Measurements from ENCODE around the gene CYP24A1. TPM values are rescaled to one million over a fixed set of nuclear protein-coding genes. Genes with fewer than 3 reads are reported as not detected.
"Not testable (repeated sequence)": the region's sequence is repeated elsewhere in the genome, so short reads cannot be mapped to it uniquely, and the experiment has no call there.

CYP24A1 gene
- total RNA-seq, 1 donor from 2014 or later, result not detected

DNA sequence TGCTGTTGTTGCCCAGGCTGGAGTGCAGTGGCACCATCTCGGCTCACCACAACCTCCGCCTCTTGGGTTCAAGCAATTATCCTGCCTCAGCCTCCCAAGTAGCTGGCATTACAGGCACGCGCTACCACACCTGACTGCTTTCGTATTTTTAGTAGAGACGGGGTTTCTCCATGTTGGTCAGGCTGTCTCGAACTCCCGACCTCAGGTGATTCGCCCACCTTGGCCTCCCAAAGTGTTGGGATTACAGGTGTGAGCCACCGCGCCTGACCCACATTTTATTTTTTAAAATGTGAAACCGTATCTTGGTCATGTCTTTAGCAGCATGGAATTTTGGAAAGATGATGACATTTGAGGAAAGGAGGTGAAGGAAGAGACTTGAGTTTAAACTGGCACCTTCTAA lies 47.5 kb downstream of the CYP24A1 start:
- peak; percentile 39 for DNase-seq (ENCODE audit: missing footprints)
- intact Hi-C loops (cut with DNase I); ATAC-seq: not testable (repeated sequence)

DNA sequence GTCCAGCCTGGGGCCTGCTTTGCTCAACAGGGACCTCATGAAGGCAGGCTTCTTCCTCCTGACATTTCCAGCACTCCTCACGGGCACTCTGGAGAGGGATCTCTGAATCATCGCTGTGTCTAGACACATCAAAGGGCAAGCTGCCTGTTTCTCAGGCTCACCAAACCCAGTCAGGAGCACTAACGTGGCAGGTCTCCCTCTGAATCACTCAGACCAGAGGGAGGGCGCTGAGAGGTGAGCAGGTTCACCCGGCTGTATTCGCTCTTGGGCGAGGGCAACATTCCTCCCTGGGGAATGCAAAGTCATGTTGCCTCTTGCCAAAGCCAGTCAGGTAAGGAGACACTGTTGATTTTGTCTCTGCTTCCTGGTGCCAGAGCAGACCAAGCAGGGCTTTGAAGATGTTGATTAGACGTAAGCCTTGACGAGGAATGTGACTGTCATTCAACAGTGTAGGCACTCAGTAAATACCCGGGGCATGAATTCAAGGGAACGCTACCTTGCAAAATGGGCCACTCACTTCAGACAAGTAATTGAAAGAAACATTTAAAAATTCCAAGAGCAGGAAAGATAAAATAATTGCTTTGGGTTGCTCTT lies 50.1 kb downstream of the CYP24A1 start:
- DNase-seq (ENCODE audit: missing footprints) (no peak), ATAC-seq (peak; percentile 64)
- intact Hi-C loops (cut with DNase I), result no loop called here

DNA sequence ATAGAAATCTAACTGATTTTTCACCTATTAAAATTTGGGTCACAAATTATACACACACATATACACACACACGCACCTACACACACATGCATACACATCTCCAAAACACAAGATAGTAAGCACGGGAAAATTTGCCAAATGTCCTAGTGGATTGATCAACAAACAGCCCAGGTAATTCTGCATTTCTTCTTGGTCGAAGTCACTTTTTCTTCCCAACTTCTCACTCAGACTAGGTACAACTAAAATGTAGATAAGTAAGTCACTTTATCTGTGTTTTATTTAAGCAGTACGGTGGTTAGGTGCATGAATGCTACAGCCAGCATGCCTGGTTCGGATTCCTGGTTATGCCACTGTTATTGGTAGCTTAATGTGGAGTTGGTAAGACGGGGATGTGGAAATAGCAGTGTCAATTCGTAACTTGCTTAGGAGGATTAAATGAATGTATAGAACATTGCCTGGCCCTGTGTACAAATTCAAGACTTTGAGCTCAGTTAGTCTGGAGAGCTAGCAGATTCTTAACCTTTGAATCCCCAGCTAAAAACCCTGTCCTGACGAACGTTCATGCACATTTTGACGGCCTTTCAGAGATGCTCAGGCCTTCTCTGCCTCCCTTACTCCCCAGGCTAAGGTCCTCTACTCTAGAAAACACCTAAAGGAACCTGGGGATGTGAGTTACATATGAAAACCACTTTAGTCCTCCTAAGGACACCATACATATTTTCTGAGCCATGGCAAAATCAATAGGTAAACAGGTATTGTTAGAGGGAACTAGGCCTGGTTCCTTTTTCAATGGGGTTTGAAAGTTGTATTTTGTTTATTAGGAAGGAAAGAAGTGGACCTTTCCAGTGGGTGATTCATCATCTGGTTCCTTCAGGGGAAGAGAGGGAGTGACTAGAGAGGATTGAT lies 50.9 kb downstream of the CYP24A1 start:
- intact Hi-C loops (cut with DNase I), result no loop called here
- ATAC-seq, result no peak
- no peak for DNase-seq (ENCODE audit: missing footprints)

DNA sequence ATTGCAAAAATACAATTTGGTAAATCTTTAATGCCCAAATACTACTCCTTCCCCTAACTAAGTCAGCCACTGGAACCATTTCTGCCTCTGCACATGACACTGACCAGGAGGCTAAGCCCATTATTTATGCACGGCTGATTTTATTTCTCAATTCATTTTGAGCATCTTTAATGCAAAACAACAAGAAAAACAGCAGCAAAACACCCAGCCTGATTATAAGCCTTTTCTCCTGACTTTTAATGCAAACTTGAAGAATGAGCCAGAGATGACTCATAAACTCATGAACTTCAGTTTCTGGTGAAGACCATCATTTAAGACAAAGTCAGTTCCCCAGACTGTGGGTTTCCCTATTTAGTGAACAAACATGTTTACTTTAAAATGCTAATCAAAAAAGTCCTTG lies 51.6 kb downstream of the CYP24A1 start:
- ATAC-seq (no peak), DNase-seq (ENCODE audit: missing footprints) (no peak)
- intact Hi-C loops (cut with DNase I), result no loop called here

DNA sequence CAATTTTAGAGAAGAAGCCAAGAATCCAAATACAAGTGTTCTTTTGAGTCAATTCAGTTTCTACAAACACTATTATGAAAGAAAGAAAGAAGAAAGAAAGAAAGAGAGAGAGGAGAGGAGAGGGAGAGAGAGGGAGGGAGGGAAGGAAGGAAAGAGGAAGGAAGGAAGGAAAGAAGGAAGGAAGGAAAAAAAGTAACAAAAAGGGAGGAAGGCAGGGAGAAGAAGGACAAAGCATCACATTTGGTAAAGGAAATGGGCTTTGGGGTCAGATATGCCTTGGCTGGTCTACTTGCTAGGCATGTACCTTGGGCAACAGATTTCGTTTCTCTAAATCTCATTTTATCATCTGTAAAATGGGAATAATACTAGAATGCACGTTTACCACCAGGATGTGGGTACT lies 54.0 kb downstream of the CYP24A1 start:
- no peak for DNase-seq (ENCODE audit: missing footprints)
- intact Hi-C loops (cut with DNase I), result no loop called here
- ATAC-seq, result no peak

DNA sequence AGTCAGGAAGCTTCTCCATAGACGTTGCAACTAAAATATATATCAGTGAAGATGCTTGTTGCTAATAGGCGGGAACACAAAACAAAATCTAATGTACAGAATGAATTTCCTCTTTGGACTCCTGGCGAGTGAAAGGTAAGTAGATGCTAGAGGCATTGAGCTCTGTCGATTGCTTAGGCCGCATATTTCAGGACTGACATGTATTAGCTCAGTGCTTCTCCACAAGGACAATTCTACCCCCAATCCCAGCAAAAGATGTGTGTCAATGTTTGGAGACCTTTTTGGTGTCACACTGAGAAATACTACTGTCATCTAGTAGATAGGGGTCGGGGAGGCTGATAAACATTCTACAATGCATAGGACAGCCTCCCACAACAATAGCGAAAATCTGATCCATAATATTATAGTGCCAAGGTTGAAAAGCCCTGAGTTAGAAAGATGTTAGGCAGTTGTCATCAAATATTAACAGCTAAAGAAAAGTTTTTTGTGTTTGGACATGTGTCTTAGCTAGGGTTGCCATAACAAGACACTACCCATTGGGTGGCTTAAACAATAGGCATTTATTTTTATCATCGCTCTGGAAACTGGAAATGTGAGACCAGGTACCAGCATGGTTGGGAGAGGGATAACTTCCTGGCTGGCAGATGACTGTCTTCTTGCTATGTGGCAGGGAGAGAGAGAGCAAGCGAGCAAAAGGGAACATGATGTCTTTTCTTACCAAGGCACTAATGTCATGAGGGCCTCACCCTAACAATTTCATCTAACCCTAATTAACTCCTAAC lies 55.4 kb downstream of the CYP24A1 start:
- ATAC-seq, result no peak
- DNase-seq (ENCODE audit: missing footprints), result no peak
- intact Hi-C loops (cut with DNase I), result no loop called here

DNA sequence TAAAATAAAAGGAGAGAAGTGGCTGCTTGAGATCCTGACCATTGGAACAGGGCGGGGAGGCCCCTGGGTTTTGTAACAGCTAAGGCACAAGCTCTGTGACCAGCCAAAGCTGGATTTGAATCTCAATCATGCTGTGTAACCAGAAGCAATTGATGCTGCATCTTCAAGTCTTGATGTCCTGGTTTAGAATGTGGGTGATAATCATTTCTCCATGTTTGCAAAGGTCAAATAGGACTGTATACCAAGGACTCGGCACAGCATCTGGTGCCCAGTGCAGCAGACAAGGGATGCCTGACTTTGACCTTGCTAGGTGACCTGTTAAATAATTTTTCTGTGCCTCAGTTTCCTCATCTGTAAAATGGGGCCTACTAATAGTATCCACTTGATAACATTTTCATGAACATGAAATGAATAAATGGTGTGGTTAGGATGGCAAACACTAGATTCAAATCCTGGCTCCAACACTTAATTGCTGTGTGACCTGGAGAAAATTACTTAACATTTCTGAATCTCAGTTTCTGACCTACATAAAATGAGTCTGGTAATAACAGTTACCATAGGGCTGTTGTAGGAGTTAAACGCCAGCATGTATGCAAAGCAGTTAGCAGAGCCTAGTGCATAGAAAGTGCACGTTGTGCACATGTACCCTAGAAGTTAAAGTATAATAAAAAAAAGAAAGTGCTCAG lies 57.1 kb downstream of the CYP24A1 start:
- DNase-seq (ENCODE audit: missing footprints) (no peak), ATAC-seq (no peak)
- intact Hi-C loops (cut with DNase I), result no loop called here

DNA sequence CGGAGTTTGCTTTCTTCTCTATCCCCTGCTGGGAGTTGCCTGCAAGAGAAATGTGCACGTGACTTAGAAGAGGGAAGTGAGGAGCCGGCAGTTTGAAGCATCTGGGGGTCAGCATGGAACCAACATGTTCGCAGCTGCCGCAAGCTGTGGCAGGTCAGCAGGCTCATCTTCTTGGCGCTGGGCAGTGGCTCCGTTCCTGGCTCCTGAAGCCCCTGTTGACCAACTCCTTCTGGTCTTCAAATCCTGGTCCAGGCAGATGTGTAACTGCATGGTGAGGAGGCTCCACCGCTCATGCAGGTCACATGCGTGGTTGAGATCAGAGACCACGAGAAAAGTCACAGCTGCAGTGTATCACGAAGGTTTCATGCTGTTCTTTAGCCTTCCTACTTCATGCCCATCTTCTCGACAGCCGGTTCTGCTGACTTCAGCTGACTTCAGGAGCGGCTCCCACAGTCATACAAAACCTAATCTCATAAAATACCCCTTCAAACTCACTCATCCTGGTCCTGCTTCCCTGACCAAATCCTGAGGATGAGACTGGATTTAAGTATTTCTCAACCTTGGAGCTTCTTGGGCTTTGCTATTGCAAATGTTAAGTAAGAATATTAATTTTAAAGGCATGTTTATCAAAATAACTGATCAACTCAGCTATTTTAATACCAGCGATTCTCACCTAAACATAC lies 58.5 kb downstream of the CYP24A1 start:
- intact Hi-C loops (cut with DNase I), result no loop called here
- peak; percentile 58 for DNase-seq (ENCODE audit: missing footprints)
- no peak for ATAC-seq

DNA sequence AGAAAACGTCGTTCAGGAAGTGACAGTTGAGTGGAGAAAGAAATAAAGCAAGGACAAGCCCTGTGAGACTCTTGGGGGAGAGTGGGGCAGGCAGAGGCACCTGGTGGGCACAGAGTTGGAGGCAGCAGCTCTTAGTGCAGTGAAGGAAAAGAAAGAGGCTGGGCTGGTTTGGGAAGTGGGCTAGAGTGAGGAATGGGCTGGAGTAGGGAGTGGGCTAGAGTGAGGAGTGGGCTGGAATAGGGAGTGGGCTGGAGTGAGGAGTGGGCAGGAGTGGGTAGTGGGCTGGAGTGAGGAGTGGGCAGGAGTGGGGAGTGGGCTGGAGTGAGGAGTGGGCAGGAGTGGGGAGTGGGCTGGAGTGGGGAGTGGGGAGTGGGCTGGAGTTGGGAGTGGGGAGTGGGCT lies 59.7 kb downstream of the CYP24A1 start:
- ATAC-seq (no peak), DNase-seq (ENCODE audit: missing footprints) (no peak)
- intact Hi-C loops (cut with DNase I), result no loop called here

DNA sequence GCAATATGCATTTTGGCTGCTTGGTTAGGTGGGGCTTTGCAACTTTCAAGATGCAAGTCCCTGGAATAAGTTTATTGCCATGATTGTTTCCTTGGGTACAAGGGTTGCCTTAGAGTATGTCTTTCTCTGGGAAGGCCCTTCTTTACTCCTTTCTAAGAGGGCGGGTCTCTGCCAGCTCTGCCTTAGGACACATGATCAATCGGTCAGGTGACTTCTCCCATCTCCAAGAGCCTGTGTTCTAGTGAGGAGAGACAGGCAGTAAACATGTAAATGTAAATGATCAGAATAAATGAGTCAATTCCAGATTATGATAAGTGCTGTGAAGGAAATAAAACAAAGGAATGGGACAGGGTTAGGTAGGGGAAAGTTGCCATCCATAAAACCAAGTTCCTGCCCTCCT lies 60.2 kb downstream of the CYP24A1 start:
- intact Hi-C loops (cut with DNase I), result no loop called here
- no peak for DNase-seq (ENCODE audit: missing footprints)
- no peak for ATAC-seq

DNA sequence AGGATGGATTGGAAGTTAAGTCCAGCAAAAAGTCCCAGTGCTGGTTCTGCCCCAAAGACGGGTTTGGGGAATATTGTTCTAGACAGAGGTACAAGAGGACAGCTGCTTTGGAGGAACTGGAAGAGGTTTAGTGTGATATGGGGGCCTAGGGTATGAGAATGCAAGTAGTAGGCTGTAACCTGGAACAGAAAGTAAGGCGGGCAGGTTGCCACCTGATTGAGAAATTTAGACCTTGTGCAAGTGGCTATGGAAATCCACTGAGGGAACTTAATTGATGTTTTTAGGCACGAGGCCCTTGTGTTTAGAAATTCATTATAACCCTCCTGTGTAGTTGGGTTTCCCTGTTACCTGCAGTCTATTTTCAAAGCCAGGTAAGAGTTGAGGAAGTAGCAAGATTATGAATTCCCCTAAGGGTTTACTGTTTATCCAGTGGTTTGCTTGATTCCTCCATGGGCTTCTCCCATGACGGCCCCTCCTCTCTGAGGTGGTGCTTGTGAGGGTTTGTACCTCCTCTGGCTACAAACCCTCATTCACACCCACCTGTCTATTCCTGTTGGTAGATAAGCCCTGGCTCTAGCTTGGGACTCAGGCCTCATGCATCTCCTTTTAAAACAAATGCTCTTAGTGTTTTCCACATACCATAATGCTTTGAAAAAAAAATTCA lies 61.4 kb downstream of the CYP24A1 start:
- intact Hi-C loops (cut with DNase I), result no loop called here
- ATAC-seq, result no peak
- DNase-seq (ENCODE audit: missing footprints), result no peak

DNA sequence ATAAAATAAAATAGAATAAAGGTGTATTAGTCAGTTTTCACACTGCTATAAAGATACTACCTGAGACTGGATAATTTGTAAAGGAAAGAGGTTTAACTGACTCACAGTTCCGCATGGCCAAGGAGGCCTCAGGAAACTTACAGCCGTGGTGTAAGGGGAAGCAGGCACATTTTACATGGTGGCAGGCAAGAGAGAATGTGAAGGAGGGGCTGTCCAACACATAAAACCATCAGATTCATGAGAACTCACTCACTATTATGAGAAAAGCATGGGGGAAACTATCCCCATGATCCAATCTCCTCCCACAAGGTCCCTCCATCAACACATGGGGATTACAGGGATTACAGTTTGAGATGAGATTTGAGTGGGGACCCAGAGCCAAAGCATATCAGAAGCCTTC lies 62.3 kb downstream of the CYP24A1 start:
- no peak for ATAC-seq
- intact Hi-C loops (cut with DNase I), result no loop called here

DNA sequence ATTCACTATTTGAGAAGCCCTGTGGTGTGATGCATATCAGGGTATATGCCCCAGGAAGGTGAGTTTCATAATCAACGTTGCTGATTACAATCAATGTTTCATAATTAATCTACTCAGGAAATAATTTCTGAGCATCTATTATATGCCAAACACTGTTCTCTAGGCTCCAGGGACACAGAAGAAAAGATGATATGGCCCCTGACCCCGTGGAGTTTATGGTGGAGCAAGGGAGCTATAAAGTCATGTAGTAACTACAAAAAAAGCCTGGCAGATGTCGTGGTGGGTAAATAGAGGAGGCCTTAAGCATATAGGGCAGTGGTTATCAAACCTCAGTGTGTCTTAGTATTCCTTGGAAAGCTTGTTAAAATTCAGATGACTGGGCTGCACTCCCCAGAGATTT lies 63.3 kb downstream of the CYP24A1 start:
- DNase-seq (ENCODE audit: missing footprints) (no peak), ATAC-seq (no peak)
- intact Hi-C loops (cut with DNase I), result no loop called here

More for the DNA sequence above, 62.3 kb downstream of the CYP24A1 start:
- DNase-seq (ENCODE audit: missing footprints), result no peak

DNA sequence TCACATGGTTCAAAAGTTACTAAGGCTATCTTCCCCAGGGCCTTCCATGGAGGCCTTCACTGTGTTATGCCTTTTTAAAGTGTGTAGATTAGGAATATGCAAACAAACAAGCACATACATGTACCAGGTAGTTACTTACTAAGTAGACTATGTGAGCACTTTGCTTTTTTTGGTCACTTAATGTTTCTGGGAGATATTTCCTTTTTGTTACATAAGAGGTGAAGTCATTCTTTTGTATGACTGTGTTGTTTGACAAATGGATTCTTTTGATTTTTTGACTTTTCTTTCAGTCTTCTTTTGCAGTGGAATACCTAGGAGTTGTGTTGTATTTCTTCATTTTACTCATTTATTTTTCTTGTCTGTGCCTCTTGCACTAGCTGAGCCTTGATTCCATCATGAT lies 63.7 kb downstream of the CYP24A1 start:
- ATAC-seq (no peak), DNase-seq (ENCODE audit: missing footprints) (no peak)
- intact Hi-C loops (cut with DNase I), result no loop called here

DNA sequence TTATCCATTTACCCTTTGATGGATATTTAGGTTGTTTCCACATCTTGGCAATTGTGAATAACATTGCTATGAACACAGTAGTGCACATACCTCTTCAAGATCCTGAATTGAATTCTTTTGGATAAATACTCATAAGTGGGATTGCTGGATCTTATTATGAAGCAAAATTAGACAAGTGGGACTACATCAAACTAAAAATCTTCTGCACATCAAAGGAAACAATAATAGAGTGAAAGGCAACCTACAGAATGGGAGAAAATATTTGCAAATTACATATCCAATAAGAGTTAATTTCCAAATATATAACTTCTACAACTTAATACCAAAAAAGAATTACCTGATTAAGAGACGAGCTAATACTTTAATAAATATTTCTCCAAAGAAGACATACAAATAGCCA lies 65.0 kb downstream of the CYP24A1 start:
- intact Hi-C loops (cut with DNase I), result no loop called here
- no peak for DNase-seq (ENCODE audit: missing footprints)
- no peak for ATAC-seq

DNA sequence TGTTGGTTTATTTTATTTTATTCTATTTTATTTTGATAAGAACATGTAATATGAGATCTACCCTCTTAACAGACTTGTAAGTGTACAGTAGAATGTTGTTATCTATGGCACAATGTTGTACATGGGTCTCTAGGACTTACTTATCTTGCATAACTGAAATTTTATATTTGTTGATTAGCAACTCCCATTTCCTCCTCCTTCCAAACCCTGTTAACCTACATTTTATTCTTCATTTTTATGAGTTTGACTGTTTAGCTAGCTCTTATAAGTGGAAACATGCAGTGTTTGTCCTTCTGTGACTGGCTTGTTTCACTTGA lies 65.5 kb downstream of the CYP24A1 start:
- ATAC-seq, result no peak
- intact Hi-C loops (cut with DNase I), result no loop called here
- DNase-seq (ENCODE audit: missing footprints), result no peak

DNA sequence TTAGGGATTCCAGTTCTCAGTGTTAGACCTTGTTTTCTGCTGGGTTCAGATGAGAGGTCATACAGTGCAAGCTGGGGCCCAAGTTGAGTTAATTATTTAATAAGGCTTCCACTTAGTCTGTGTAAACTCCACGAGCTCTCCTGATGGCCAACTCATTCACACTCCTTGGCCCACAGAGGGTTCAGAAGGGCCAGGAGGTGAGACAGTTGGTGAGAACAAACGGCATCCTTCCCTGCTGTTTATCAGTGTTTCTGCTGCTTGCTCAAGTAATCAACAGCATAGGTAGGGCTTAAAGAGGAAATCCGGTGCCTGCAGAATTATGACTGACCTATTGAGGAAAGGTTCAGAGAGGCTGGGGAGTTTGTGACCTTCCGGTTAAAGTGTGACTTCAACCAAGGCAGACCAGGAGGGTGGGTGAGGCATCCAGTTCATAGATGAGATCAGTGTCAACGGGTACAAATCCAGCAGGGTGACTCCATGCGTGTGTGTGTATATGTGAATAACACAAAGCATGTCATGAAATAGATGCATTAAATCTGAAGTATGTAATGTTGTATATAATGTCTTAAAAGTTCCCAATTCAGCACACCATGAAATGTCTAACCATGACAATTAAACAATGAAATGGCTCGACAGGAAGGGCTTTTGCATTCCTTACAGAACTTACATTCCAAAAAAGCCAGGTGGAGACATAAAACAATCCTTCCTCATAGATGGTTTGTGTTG lies 66.0 kb downstream of the CYP24A1 start:
- ATAC-seq (no peak), DNase-seq (ENCODE audit: missing footprints) (no peak)
- intact Hi-C loops (cut with DNase I), result no loop called here

DNA sequence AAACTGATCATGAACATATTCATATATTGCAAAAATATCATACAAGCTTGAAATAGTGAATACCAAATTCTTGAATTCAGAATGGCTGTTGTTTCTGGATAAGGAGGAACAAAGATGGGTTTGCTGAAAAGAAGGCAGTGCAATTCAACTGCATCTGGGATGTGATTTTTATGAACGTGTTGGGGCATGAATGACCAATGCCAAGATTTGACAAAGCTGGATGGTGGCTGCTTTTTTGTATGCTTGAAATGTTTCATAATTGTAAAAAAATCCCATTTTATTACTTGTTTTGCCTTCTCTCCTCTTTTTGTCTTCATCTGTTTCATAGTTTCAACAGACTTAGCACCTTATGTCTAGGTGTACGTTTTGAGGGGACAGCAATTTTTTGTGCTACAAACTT lies 66.6 kb downstream of the CYP24A1 start:
- DNase-seq (ENCODE audit: missing footprints) (no peak), ATAC-seq (no peak)
- intact Hi-C loops (cut with DNase I), result no loop called here

Measured in Right ventricle myocardium inferior (tissue), 1 donor.